Lung microvascular endothelial cell (primary cell): ENCODE data around the gene ENTR1. TPM values are rescaled to one million over a fixed set of nuclear protein-coding genes. Genes with fewer than 3 reads are reported as not detected.

Source experiments
- DNase-seq, 2 donors: peaks; one replicate each; pipeline versions ENCODE4 v3.0.0 to v3.0.0-alpha.2; 2010; ENCODE audit warnings: low read depth in 2 of 2
- total RNA-seq: library from RNA; depleted of rRNA; stranded (reverse); fragments of >200 nt; gene quantifications from 2 replicates; pipeline ENCODE4 v1.2.1, GENCODE V29; 2014

The ENTR1 gene
- total RNA-seq, 1 donor from 2014 or later = 22.0 TPM

DNA sequence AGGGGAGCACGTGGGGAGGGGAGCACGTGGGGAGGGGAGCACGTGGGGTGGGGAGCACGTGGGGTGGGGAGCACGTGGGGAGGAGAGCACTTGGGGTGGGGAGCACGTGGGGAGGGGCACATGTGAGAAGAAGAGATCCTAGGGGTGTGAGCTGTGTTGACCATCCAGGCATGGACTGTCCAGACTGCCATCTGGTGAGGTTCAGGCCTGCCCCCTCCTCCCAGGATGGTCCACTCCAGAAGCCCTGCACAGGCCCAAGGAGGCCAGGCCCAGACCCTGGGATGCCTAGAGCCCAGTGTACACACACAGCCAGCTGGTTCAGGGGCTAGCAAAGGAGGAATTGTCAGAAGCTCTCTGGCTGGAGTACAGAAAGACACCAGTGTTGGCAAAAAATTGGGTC is 12.8 kb downstream of the ENTR1 start:
- no peak for DNase-seq

- no peak for DNase-seq
These were observed 14.2 kb downstream of the ENTR1 start for GRCh38 chr9:136396219-136396515.

DNA sequence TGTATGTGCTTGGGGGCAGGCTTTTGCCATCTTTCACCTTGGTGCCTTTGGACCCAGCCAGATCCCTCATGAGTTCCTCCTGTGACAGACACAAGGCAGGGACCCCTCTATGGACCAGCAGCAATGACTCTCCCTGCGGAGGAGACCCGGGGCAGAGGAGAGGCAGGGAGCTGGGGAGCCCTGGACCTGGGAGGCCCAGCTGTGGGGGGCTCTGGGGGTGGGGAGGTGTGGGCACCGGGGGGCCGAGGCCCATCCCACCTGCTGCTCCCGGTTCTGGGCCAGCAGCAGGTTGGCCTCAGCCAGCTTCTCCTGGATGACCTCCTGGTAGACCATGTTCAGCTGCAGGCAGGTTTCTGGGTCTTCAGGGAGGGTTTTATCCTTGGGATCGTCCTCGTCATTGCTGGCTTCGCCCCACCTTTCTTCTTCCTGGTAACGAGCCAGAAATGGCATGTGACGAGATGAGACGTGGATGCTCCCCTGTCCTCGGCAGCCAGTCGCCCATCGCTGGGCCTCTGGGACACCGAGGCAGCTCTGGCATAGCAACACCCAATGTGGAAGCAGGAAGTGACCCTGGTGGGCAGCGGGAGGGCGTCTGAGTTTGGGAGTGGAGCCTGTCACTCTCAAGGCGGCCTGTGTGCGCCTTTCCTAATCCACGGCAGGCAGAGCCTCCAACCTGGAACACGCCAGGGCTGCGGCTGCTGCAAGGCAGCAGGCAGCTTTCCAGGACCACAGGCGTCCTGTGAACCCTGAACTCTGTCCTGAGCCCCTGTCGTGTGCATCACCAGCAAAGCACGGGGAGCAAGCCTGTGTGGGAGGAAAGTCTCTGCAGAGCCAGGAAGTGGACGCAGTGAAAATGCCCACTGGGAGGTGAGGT is 14.8 kb downstream of the ENTR1 start:
- DNase-seq = no peak

DNA sequence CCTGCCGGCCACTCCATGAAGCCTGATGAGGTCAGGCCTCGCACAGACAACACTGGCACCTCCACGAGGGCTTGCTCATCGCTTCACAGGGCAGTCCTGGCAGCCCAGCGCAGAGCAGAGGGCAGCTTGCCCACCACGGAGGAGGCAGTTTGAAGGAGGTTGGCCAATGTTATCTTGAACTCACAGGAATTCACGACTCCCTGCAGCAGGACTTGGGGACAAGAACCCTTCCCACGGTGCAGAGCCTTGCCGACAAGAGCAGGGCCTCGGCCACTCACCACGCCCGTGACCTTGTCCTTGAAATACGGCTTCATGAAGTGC is 15.4 kb downstream of the ENTR1 start:
- no peak for DNase-seq

GRCh38 chr9:136394312-136395019 is 15.9 kb downstream of the ENTR1 start:
- DNase-seq = no peak

DNA sequence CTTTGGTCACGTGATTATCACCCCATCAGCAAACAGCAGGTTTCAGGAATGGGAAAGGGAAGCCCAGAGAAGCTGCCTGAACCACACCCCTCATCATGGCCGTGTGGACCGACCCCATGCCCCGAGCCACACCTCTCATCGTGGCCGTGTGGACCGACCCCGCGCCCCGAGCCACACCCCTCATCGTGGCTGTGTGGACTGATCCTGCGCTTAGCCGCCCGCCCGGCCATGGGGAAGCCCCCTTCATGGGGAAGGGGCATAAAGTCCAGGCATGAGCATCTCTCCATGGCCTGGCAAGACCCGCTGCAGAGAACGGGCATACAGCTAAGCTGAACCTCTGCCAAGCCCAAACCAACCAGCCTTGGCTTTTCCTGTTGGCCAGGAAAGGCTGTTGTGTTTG is 16.9 kb downstream of the ENTR1 start:
- no peak for DNase-seq

GRCh38 chr9:136392538-136393449 is 17.6 kb downstream of the ENTR1 start:
- DNase-seq = no peak

DNA sequence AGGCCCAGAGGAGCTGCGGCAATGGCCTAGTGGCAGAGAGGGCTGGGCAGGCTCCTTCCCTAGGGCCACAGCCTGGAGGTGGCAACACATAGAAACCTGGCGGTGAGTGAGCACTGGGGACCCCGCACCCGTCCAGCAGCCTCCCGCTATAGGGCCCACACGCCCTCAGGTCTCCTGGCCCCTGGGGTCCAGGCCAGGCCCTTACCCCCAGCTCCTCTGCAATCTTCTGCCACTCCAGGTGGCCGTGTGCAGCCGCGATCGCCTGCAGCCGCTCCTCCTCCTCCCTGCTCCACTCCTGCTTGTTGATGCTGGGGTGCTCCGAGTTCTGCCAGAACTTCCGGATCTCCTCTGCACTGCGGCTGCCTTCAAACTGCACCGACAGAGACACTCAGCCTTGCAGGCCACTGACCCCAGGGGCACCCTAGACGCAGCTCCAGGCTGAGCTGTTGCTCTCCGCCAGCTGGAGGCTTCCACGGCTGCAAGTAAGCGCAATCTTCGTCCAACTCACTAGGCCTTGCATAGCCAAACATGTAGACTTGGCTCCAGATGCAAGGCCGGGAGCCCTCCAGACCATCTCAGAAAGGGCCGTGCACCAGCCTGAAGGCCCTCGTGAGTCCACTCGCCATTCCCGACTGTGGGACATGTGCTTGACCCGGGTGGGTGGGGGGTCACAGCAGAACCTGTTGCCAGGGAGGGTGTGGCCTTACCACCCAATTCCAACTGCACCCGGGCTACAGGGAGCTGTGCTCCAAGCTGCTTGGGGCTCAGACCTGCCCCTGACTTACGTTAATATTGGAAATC is 18.5 kb downstream of the ENTR1 start:
- no peak for DNase-seq

- no peak for DNase-seq
These were observed 21.0 kb downstream of the ENTR1 start for GRCh38 chr9:136389396-136389795.

GRCh38 chr9:136387217-136387616 is 23.2 kb downstream of the ENTR1 start:
- DNase-seq = no peak

DNA sequence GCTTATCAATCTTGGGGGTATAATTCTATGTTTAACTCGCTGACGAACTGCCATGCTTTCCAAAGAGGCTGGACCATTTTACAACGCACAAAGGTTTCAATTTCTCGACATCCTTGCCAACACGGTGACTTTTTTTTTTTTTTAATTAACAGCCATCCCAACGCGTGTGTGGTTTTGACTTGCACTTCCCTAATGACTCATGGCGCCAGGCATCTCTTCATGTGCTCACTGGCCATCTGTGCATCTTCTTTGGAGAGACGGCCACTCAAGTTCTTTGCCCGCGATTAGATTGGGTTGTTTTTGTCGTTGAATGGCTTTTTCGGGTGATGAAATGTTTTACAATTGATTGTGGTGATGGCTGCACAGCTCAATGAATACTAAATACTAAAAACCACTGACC is 24.4 kb downstream of the ENTR1 start:
- no peak for DNase-seq

- no peak for DNase-seq
These were observed 25.4 kb downstream of the ENTR1 start for GRCh38 chr9:136385015-136385414.

- DNase-seq = no peak
These were observed 27.0 kb downstream of the ENTR1 start for GRCh38 chr9:136383436-136383835.

DNA sequence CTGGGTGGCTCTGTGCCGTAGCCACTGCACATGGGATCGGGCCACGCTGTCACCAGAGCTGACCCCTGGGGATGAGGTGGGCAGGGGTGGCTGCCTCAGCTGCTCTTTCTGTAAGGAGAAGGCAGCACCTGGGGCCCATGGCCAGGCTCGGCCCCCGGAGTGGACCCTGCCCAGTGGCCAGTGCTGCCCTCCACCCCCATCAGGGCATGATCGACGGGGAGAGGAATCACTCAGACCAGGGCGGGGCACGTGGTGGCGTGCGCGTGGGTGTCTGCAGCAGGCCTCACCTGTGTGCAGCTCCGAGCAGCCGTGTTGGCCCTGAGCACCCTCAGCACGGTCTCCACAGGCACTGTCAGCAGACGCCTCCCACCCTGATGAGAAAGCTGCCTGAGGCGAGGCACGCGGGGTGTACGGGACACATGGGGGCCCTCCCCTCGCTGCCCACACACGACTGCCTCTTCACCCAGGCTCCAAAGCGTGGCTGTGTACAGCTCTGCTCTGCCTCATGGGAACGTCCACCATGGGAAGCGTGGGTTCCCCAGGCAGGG is 28.4 kb downstream of the ENTR1 start:
- DNase-seq = no peak

DNA sequence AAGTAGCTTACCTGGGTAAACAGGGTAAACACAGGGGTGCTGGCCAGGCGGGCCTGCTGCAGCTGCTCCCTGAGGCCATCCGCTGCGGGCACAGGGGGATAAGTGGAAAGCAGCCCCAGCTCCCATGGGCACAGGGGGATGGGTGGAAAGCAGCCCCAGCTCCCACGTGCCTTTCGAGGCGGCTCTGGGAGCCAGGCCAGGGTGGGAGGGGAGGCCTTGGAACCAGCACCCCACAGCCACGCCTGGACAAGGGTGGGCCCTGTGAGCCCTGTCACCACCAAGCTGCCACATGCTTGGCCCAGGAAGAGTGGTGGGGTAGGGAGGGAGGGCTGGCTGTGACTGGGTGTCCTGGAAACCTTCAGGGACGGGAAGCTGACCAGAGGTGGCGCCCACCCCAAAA is 29.1 kb downstream of the ENTR1 start:
- no peak for DNase-seq

DNA sequence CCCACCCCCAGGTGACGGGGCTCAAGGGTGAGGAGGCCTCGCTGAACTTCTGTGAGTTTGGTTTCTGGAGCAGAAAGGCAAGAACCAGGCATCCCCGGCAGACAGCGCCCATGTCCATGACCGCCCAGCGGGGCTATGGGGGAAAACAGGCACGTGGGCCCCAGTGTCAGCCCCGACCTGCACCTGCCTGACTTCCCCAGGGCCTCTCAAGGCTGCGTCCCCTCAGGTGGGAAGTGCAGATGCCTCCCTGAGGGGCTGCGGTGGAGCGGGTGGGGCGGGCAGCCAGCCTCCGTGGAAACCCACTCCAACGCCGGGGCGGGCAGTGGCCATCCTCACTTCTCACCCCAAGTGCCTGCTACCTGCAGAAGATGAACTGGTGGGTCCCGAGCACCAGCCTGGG is 30.0 kb downstream of the ENTR1 start:
- no peak for DNase-seq

DNA sequence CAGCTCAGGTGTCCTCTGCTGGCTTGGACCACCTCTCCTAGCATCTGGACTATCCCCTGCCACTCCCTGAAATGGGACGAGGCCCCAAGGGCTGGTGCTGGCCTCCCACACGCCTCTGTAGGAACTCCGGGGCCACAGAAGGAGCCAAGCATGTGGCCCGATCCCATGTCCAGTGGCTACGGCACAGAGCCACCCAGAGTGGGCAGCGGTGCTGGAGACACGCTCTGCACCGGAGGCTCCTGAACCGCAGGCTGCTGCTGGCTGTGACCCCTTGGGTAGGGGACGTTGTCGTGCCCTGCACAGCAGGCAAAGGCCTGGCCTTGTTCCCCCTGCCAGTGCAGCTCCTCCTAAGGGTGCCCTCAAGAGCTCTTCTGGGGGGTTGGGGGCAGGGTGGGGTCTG is 30.5 kb downstream of the ENTR1 start:
- DNase-seq = no peak

GRCh38 chr9:136379401-136379800 is 31.0 kb downstream of the ENTR1 start:
- no peak for DNase-seq

DNA sequence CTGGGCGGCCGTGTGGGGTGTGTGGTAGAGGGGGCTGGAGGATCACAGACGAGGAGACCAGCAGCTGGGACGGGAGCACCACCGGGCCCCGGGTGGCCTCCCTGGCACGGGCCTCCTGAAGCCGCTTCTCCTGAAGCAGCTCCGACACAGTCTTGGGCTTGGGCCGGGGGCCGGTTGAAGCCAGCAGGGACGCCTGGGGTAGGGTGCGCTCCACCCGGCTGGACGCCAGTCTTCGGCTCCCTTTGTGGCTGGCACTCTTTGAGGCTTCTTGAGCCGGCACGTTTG is 31.5 kb downstream of the ENTR1 start:
- DNase-seq = no peak

DNA sequence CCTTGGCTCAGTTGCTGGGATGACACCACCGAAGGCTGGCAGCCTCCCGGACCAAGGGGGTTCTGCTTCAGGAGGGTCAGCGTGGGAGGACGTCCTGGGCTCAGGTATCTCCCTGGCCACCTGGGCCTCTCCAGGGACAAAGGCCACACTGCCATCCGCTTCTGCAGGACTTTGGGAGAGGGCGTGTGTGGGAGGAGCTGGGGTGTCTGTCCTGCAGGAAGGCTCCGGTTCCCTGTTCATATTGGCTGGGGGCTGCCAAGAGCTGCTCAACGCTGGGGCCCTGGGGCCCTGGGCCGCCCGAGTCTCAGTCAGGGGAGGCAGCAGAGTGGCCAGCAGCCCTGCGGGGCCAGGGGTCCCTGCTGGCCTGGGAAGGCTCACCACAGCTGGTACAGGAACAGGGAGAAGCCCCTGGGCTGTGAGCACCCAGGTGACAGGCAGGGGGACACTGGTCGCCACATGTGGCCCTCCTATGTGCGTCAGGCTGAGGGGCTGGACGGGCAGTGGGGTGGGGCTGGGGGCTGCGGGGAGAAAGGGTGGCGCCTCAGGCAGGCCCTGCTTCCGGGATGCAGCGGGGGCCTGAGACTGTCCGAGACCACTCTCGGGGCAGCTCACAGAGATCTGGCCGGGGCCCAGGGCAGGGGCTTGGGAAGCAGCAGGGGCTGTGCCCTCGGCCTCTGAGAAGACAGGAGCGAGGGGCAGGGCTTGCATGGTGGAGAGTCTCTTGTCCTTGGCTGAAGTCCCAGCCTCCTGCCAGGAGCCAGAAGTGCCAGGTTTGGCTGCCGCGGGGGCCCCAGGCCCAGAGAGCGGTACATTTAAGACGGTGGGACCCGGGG is 32.0 kb downstream of the ENTR1 start:
- no peak for DNase-seq
